Uterus (tissue), 4 donors: ENCODE measurements around the gene SLC25A21. TPM values are rescaled to one million over a fixed set of nuclear protein-coding genes. Genes with fewer than 3 reads are reported as not detected.

ENCODE experiments used
- DNase-seq, 2 donors: peaks; one replicate each; pipeline ENCODE4 v3.0.0-alpha.2; 2019 to 2020
- H3K27ac ChIP-seq, 2 donors: fragments of 200-600 bp; sonication (generic); 1 replicate in 1 of 2; 2 replicates in 1 of 2; pipeline ENCODE4 v1.5.1; 2016 to 2018
- H3K27me3 ChIP-seq, 2 donors: fragments of 200-600 bp; sonication (generic); one replicate each; pipeline ENCODE4 v1.5.1; 2018 to 2019; ENCODE audit warnings: control low read depth in 1 of 2
- H3K36me3 ChIP-seq, 2 donors: fragments of 200-600 bp; sonication (generic); one replicate each; pipeline ENCODE4 v1.5.1; 2019; ENCODE audit warnings: control low read depth in 1 of 2
- H3K4me1 ChIP-seq, 2 donors: fragments of 200-600 bp; sonication (generic); one replicate each; pipeline ENCODE4 v1.5.1; 2018 to 2019; ENCODE audit warnings: control low read depth in 1 of 2
- H3K4me3 ChIP-seq, 2 donors: fragments of 200-600 bp; sonication (generic); 1 replicate in 1 of 2; 2 replicates in 1 of 2; pipeline ENCODE4 v1.5.1; 2018 to 2019; ENCODE audit warnings: mild to moderate bottlenecking in 1 of 2
- H3K9me3 ChIP-seq, 2 donors: fragments of 200-600 bp; sonication (generic); one replicate each; pipeline ENCODE4 v1.5.1; 2019; ENCODE audit warnings: control low read depth in 1 of 2
- POLR2A ChIP-seq, 2 donors: fragments of 450-650 bp; IDR thresholded peaks; one replicate each; pipeline ENCODE4 v1.6.1; 2016; ENCODE audit warnings: antibody characterized with exemption in 2 of 2, mild to moderate bottlenecking in 1 of 2, moderate library complexity in 1 of 2
- intact Hi-C: fragments of 100-400 bp; cut with DNase I; formaldehyde crosslinking; loops from one replicate; pipeline ENCODE4 v1.15.1; 2023; ENCODE audit warnings: low total_unique reads
- total RNA-seq, 4 donors: library from RNA; depleted of rRNA in 3 of 4; stranded (reverse); fragments of >200 nt in 3 of 4; gene quantifications; one replicate each; pipeline versions ENCODE4 v1.1.0 to v1.2.4, GENCODE V29; 2014 to 2023
- TF ChIP-seq, protein P1 (sequence below), 4 experiments: fragments of 200-600 bp in 2 of 4; fragments of 450-650 bp in 2 of 4; sonication (generic) in 2 of 4; IDR thresholded peaks; one replicate each; pipeline ENCODE4 v1.5.1; 2016 to 2019; ENCODE audit warnings: antibody characterized with exemption in 4 of 4, mild to moderate bottlenecking in 2 of 4, moderate library complexity in 1 of 4
- donor health status: DM: yes; HTN: yes; CAD: no.

Gene SLC25A21
- total RNA-seq, 4 donors from 2014 or later, result under 0.01 to 3.0 (median 2.0) TPM; not detected in 1

- Histone ChIP-seq H3K36me3 (no peaks in the 10 kb centered on the region), H3K4me3 (no peak overlapping the region), H3K4me1 (no peaks in the 10 kb centered on the region), H3K27me3 (no peaks in the 10 kb centered on the region), H3K27ac (no peak overlapping the region), H3K9me3 (no peaks in the 10 kb centered on the region)
- TF ChIP-seq, protein P1, sequence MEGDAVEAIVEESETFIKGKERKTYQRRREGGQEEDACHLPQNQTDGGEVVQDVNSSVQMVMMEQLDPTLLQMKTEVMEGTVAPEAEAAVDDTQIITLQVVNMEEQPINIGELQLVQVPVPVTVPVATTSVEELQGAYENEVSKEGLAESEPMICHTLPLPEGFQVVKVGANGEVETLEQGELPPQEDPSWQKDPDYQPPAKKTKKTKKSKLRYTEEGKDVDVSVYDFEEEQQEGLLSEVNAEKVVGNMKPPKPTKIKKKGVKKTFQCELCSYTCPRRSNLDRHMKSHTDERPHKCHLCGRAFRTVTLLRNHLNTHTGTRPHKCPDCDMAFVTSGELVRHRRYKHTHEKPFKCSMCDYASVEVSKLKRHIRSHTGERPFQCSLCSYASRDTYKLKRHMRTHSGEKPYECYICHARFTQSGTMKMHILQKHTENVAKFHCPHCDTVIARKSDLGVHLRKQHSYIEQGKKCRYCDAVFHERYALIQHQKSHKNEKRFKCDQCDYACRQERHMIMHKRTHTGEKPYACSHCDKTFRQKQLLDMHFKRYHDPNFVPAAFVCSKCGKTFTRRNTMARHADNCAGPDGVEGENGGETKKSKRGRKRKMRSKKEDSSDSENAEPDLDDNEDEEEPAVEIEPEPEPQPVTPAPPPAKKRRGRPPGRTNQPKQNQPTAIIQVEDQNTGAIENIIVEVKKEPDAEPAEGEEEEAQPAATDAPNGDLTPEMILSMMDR (IDR thresholded peaks at IDR 0.05), result no peak
- TF ChIP-seq POLR2A (IDR thresholded peaks at IDR 0.05), result no peak
- no peak for DNase-seq
- intact Hi-C loops, result no loop called here
Measured at GRCh38 chr14:36844443-36845195, 327.8 kb downstream of the SLC25A21 start.

DNA sequence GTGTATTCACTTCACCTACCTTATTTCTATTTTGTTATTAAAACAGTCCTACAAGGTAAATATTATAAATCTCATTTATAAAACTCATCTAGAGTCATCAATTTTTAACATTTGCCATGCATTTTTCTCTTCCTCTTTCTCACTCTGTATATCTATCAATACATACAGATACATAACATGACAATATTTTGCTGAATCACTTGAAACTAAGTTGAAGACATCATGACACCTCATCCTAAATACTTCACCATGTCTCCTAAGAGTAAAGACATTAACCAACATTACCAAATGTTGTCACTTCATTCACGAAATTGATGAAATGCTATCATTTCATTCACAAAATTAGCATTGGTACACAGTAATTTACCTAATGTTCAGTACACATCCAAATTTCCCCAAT, 329.0 kb downstream of the SLC25A21 start:
- DNase-seq, result no peak
- no peaks in the 10 kb centered on the region for H3K36me3 ChIP-seq
- no peaks in the 10 kb centered on the region for H3K9me3 ChIP-seq
- TF ChIP-seq POLR2A (IDR thresholded peaks at IDR 0.05), result no peak
- TF ChIP-seq, protein P1 (IDR thresholded peaks at IDR 0.05), result no peak
- intact Hi-C loops, result no loop called here
- H3K27me3 ChIP-seq, result no peaks in the 10 kb centered on the region
- H3K4me1 ChIP-seq, result no peaks in the 10 kb centered on the region
- H3K4me3 ChIP-seq, result no peak overlapping the region
- H3K27ac ChIP-seq, result no peak overlapping the region

DNA sequence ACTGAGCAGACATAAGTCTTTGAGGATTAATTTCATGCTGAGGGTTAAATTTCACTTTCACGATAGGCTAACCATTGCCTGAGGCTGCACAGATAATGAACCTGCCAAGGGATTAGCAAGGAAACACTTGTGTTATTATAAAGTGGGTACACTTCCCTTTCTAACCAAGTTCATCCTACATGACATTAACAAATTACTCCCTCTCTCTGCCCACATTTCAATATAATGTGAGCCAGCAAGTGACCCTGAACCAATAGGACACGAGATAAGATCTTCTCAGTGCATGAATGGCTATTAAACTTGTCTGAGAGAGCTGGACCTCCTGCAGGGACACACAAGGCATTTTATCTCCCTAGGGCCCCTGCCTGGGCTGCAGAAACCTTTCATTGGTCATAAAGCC, 337.3 kb downstream of the SLC25A21 start:
- H3K27me3 ChIP-seq, result no peaks in the 10 kb centered on the region
- H3K36me3 ChIP-seq, result no peaks in the 10 kb centered on the region
- DNase-seq, result no peak
- no peak overlapping the region for H3K27ac ChIP-seq
- H3K9me3 ChIP-seq, result no peaks in the 10 kb centered on the region
- no peak overlapping the region for H3K4me3 ChIP-seq
- no peaks in the 10 kb centered on the region for H3K4me1 ChIP-seq
- intact Hi-C loops, result no loop called here
- no peak for TF ChIP-seq POLR2A (IDR thresholded peaks at IDR 0.05)
- TF ChIP-seq, protein P1 (IDR thresholded peaks at IDR 0.05), result no peak

DNA sequence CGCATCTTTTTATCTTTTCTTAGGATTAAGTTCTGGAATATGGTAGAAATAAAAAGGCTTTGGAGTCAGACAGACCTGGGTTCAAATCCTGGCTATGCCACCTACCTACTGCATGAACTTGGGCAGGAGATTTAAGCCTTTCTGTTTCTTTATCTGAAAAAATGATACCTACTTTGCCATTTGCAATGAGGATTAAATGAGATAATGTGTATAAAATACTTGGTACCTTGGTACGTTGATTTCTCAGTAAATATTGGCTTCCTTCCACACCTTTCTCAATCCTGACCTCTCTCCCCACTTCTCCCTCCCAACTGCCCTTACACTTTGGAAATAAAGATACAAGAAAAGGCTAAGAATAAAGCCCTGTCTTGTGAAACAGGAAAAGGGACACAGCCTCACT, 338.1 kb downstream of the SLC25A21 start:
- no peak for DNase-seq
- intact Hi-C loops, result no loop called here
- no peak overlapping the region for H3K4me3 ChIP-seq
- no peaks in the 10 kb centered on the region for H3K9me3 ChIP-seq
- TF ChIP-seq, protein P1 (IDR thresholded peaks at IDR 0.05), result no peak
- TF ChIP-seq POLR2A (IDR thresholded peaks at IDR 0.05), result no peak
- H3K27me3 ChIP-seq, result no peaks in the 10 kb centered on the region
- H3K4me1 ChIP-seq, result no peaks in the 10 kb centered on the region
- no peaks in the 10 kb centered on the region for H3K36me3 ChIP-seq
- H3K27ac ChIP-seq, result no peak overlapping the region

DNA sequence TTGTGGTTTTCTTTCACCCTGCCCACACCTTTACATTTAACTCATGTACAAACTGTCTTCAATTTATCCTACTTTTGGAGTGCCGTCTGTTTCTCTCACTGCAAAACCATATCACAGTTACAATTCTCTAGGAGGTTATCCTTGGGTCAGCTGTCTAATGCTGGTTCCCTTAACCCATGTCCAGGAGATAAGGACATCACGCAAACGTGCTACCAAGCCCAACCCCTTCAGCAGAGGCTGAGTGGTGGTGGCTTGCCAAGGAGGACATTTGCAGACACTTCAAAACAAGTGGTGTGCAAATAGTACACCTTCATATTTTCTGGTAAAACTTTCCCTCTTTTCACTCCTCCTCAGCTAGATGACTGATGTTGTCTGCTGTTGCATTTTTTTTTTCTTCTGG, 342.9 kb downstream of the SLC25A21 start:
- intact Hi-C loops, result no loop called here
- no peak overlapping the region for H3K27ac ChIP-seq
- no peak overlapping the region for H3K4me3 ChIP-seq
- no peaks in the 10 kb centered on the region for H3K27me3 ChIP-seq
- no peak for TF ChIP-seq POLR2A (IDR thresholded peaks at IDR 0.05)
- DNase-seq, result no peak
- no peaks in the 10 kb centered on the region for H3K9me3 ChIP-seq
- H3K36me3 ChIP-seq, result no peaks in the 10 kb centered on the region
- H3K4me1 ChIP-seq, result no peaks in the 10 kb centered on the region
